GM18499 (cell line): Measurements from ENCODE around the gene KIAA1958.

ENCODE experiments used
- ATAC-seq: cut with Tn5 transposase; IDR thresholded peaks from one replicate; pipeline ENCODE4 v1.9.1; 2021; ENCODE audit warnings: moderate number of reproducible peaks; ENCODE audit not compliant: insufficient read depth, unreplicated experiment

KIAA1958 gene

GRCh38 chr9:112486221-112487007, at the start of gene KIAA1958:
Gene KIAA1958 (plus strand): TSS chr9:112486827. CDS start chr9:112574081, 87,254 bp downstream.
- peak; percentile 62 for ATAC-seq

- ATAC-seq: no peak
Measured at GRCh38 chr9:112437406-112437805, 49.2 kb upstream of the KIAA1958 start.

- ATAC-seq: no peak
Measured at GRCh38 chr9:112439171-112439570, 47.5 kb upstream of the KIAA1958 start.

- ATAC-seq: no peak
Measured at GRCh38 chr9:112439825-112440224, 46.8 kb upstream of the KIAA1958 start.

- no peak for ATAC-seq
Measured at GRCh38 chr9:112443200-112443599, 43.4 kb upstream of the KIAA1958 start.

- no peak for ATAC-seq
Measured at GRCh38 chr9:112443636-112444035, 43.0 kb upstream of the KIAA1958 start.

- ATAC-seq: no peak
Measured at GRCh38 chr9:112445196-112445595, 41.4 kb upstream of the KIAA1958 start.

GRCh38 chr9:112446080-112446479, 40.5 kb upstream of the KIAA1958 start:
- no peak for ATAC-seq

- ATAC-seq: no peak
Measured at GRCh38 chr9:112446526-112446925, 40.1 kb upstream of the KIAA1958 start.

GRCh38 chr9:112447283-112447761, 39.3 kb upstream of the KIAA1958 start:
- ATAC-seq: no peak

- no peak for ATAC-seq
Measured at GRCh38 chr9:112462855-112463254, 23.8 kb upstream of the KIAA1958 start.

- ATAC-seq: no peak
Measured at GRCh38 chr9:112465352-112465751, 21.3 kb upstream of the KIAA1958 start.

- no peak for ATAC-seq
Measured at GRCh38 chr9:112472996-112473395, 13.6 kb upstream of the KIAA1958 start.

- ATAC-seq: no peak
Measured at GRCh38 chr9:112473986-112474385, 12.6 kb upstream of the KIAA1958 start.

GRCh38 chr9:112475318-112475717, 11.3 kb upstream of the KIAA1958 start:
- ATAC-seq: no peak

- no peak for ATAC-seq
Measured at GRCh38 chr9:112477330-112477729, 9.3 kb upstream of the KIAA1958 start.

GRCh38 chr9:112479221-112479620, 7.4 kb upstream of the KIAA1958 start:
- no peak for ATAC-seq

GRCh38 chr9:112484607-112485006, 2.0 kb upstream of the KIAA1958 start:
- ATAC-seq: no peak

- no peak for ATAC-seq
Measured at GRCh38 chr9:112485574-112485973, 1.1 kb upstream of the KIAA1958 start.

GRCh38 chr9:112487008-112487798, 576 bp downstream of the KIAA1958 start:
- peak; percentile 23 for ATAC-seq

GRCh38 chr9:112487799-112488340, 1.2 kb downstream of the KIAA1958 start:
- no peak for ATAC-seq
